Mesenchymal stem cell (in vitro differentiated cells and primary cell): Measurements from ENCODE around the gene RIPOR2.

Experiments used
- DNase-seq: peaks from one replicate; pipeline ENCODE4 v3.0.0-alpha.2; 2013
- H2AFZ ChIP-seq: one replicate; pipeline ENCODE4 v1.6.1; 2013; ENCODE audit warnings: low read depth, mild to moderate bottlenecking, control low read depth, inconsistent platforms, low read length, moderate library complexity
- H2AK5ac ChIP-seq: 2 replicates; pipeline ENCODE4 v1.6.1; 2013; ENCODE audit warnings: low read length, moderate library complexity, mild to moderate bottlenecking, inconsistent platforms; ENCODE audit not compliant: severe bottlenecking
- H2BK120ac ChIP-seq: one replicate; pipeline ENCODE4 v1.6.1; 2013; ENCODE audit warnings: low read depth, mild to moderate bottlenecking, inconsistent platforms, low read length, moderate library complexity
- H2BK12ac ChIP-seq, 2 experiments: one replicate each; pipeline ENCODE4 v1.6.1; 2013; ENCODE audit warnings: inconsistent platforms in 2 of 2, low read length in 2 of 2, mild to moderate bottlenecking in 2 of 2, moderate library complexity in 2 of 2, control low read depth in 1 of 2
- H2BK15ac ChIP-seq: one replicate; pipeline ENCODE4 v1.6.1; 2013; ENCODE audit warnings: mild to moderate bottlenecking, low read depth, inconsistent platforms; ENCODE audit not compliant: poor library complexity, severe bottlenecking
- H2BK5ac ChIP-seq: 2 replicates; pipeline ENCODE4 v1.6.1; 2013; ENCODE audit warnings: low read depth, mild to moderate bottlenecking, low read length, control low read depth, inconsistent platforms; ENCODE audit not compliant: poor library complexity, severe bottlenecking
- H3K14ac ChIP-seq, 2 experiments: one replicate each; pipeline ENCODE4 v1.6.1; 2013; ENCODE audit warnings: inconsistent platforms in 2 of 2, low read length in 2 of 2, control low read depth in 1 of 2, mild to moderate bottlenecking in 1 of 2, moderate library complexity in 1 of 2
- H3K18ac ChIP-seq, 2 experiments: one replicate each; pipeline ENCODE4 v1.6.1; 2013; ENCODE audit warnings: inconsistent platforms in 2 of 2, low read length in 2 of 2, control low read depth in 1 of 2, low read depth in 1 of 2, mild to moderate bottlenecking in 1 of 2
- H3K23ac ChIP-seq, 2 experiments: one replicate each; pipeline ENCODE4 v1.6.1; 2013; ENCODE audit warnings: inconsistent platforms in 2 of 2, low read length in 2 of 2, mild to moderate bottlenecking in 2 of 2, moderate library complexity in 2 of 2, control low read depth in 1 of 2
- H3K27ac ChIP-seq: 2 replicates; pipeline ENCODE4 v1.5.1; 2013; ENCODE audit warnings: mild to moderate bottlenecking, moderate library complexity, low read length, control low read depth, inconsistent platforms; ENCODE audit not compliant: poor library complexity, severe bottlenecking
- H3K27me3 ChIP-seq, 2 experiments: 2 replicates each; pipeline versions ENCODE4 v1.6.1 to v1.7.0; 2013; ENCODE audit warnings: low read length in 2 of 2, mild to moderate bottlenecking in 2 of 2, moderate library complexity in 2 of 2, control low read depth in 1 of 2, inconsistent platforms in 1 of 2; ENCODE audit not compliant: control insufficient read depth in 1 of 2, insufficient read depth in 1 of 2
- H3K36me3 ChIP-seq, 2 experiments: 2 replicates each; pipeline versions ENCODE4 v1.6.1 to v1.7.0; 2013; ENCODE audit warnings: low read length in 2 of 2, control low read depth in 1 of 2, inconsistent platforms in 1 of 2, low read depth in 1 of 2, mild to moderate bottlenecking in 1 of 2; ENCODE audit not compliant: insufficient read depth in 2 of 2, control insufficient read depth in 1 of 2
- H3K4ac ChIP-seq, 2 experiments: one replicate each; pipeline ENCODE4 v1.6.1; 2013; ENCODE audit warnings: inconsistent platforms in 2 of 2, low read length in 2 of 2, mild to moderate bottlenecking in 2 of 2, moderate library complexity in 2 of 2, control low read depth in 1 of 2, low read depth in 1 of 2
- H3K4me1 ChIP-seq: 2 replicates; pipeline ENCODE4 v1.6.1; 2013; ENCODE audit warnings: low read depth, low read length, control low read depth; ENCODE audit not compliant: control insufficient read depth, insufficient read depth
- H3K4me2 ChIP-seq: 2 replicates; pipeline ENCODE4 v1.6.1; 2013; ENCODE audit warnings: low read length, mild to moderate bottlenecking, inconsistent platforms; ENCODE audit not compliant: poor library complexity, severe bottlenecking
- H3K4me3 ChIP-seq, 2 experiments: 2 replicates each; pipeline versions ENCODE4 v1.5.1 to v1.7.0; 2013; ENCODE audit warnings: low read length in 2 of 2, mild to moderate bottlenecking in 2 of 2, control low read depth in 1 of 2, low read depth in 1 of 2; ENCODE audit not compliant: insufficient read depth in 1 of 2
- H3K79me1 ChIP-seq: replicated peaks from 2 replicates; pipeline ENCODE4 v1.6.1; 2013; ENCODE audit warnings: mild to moderate bottlenecking, control low read depth, low read length, inconsistent platforms; ENCODE audit not compliant: poor library complexity, severe bottlenecking
- H3K9ac ChIP-seq: 2 replicates; pipeline ENCODE4 v1.7.0; 2013; ENCODE audit warnings: mild to moderate bottlenecking, low read length, moderate library complexity
- H3K9me3 ChIP-seq: 2 replicates; pipeline ENCODE4 v1.7.0; 2013; ENCODE audit warnings: mild to moderate bottlenecking, low read length; ENCODE audit not compliant: control insufficient read depth
- H4K8ac ChIP-seq: one replicate; pipeline ENCODE4 v1.6.1; 2013; ENCODE audit warnings: inconsistent platforms, mild to moderate bottlenecking, low read length, moderate library complexity
- H4K91ac ChIP-seq: one replicate; pipeline ENCODE4 v1.6.1; 2013; ENCODE audit warnings: mild to moderate bottlenecking, low read length, inconsistent platforms
- WGBS: methylation state at CpG from one replicate; pipeline ENCODE4 v1.1.7; 2013; ENCODE audit warnings: mixed read lengths; 5-methylcytosine and 5-hydroxymethylcytosine counted together

Gene RIPOR2

GRCh38 chr6:24932832-24933231 is 2.9 kb downstream of the RIPOR2 start:
- no peaks in the 10 kb centered on the region for H3K79me1 ChIP-seq
- H3K23ac ChIP-seq = no peak overlapping the region
- H2AFZ ChIP-seq = no peak overlapping the region
- H3K9ac ChIP-seq = no peak overlapping the region
- no peak for DNase-seq
- no peak overlapping the region for H3K27ac ChIP-seq
- no peaks in the 10 kb centered on the region for H3K9me3 ChIP-seq
- H3K4me3 ChIP-seq = no peak overlapping the region
- H3K4me1 ChIP-seq = peaks cover 7% of the 10 kb centered on the region
- no peaks in the 10 kb centered on the region for H3K36me3 ChIP-seq
- H2BK15ac ChIP-seq = no peak overlapping the region
- H2BK120ac ChIP-seq = no peak overlapping the region
- H4K91ac ChIP-seq = no peak overlapping the region
- H3K18ac ChIP-seq = no peak overlapping the region
- H3K4me2 ChIP-seq = no peak overlapping the region
- H2BK5ac ChIP-seq = no peak overlapping the region
- H2BK12ac ChIP-seq = no peak overlapping the region
- H3K27me3 ChIP-seq = peaks cover 4 to 17% of the 10 kb centered on the region in 2 experiments
- no peak overlapping the region for H3K4ac ChIP-seq
- H2AK5ac ChIP-seq = no peak overlapping the region
- H3K14ac ChIP-seq = no peak overlapping the region
- H4K8ac ChIP-seq = no peak overlapping the region
- 60% methylated on average over 1 of the region's 3 CpGs for WGBS

GRCh38 chr6:24931718-24932691 is 3.8 kb downstream of the RIPOR2 start:
- Histone ChIP-seq H2BK15ac (no peak overlapping the region), H3K23ac (no peak overlapping the region), H2BK12ac (peak overlapping the region; percentile 31 to 49), H3K18ac (peak overlapping the region in 1 of 2 experiments; percentile 81), H3K4ac (no peak overlapping the region), H3K27me3 (peaks cover 2 to 9% of the 10 kb centered on the region in 2 experiments), H3K4me2 (no peak overlapping the region), H3K9me3 (no peaks in the 10 kb centered on the region), H2BK120ac (no peak overlapping the region), H3K4me3 (no peak overlapping the region), H2AFZ (no peak overlapping the region), H3K79me1 (no peaks in the 10 kb centered on the region), H3K4me1 (peaks cover 7% of the 10 kb centered on the region), H2BK5ac (no peak overlapping the region), H2AK5ac (no peak overlapping the region), H3K14ac (no peak overlapping the region), H4K8ac (no peak overlapping the region), H3K27ac (no peak overlapping the region), H3K9ac (no peak overlapping the region), H3K36me3 (no peaks in the 10 kb centered on the region), H4K91ac (no peak overlapping the region)
- WGBS = 52% methylated on average over 7 of the region's 7 CpGs
- DNase-seq = peak; percentile 83

- no peak overlapping the region for H2BK12ac ChIP-seq
- H3K9me3 ChIP-seq = no peaks in the 10 kb centered on the region
- no peak overlapping the region for H3K4me3 ChIP-seq
- H2BK120ac ChIP-seq = no peak overlapping the region
- H3K18ac ChIP-seq = peak overlapping the region in 1 of 2 experiments; percentile 68
- H2AFZ ChIP-seq = no peak overlapping the region
- H3K36me3 ChIP-seq = no peaks in the 10 kb centered on the region
- no peak overlapping the region for H2BK15ac ChIP-seq
- H2BK5ac ChIP-seq = no peak overlapping the region
- no peaks in the 10 kb centered on the region for H3K79me1 ChIP-seq
- H3K9ac ChIP-seq = no peak overlapping the region
- peaks cover 0 to 3% of the 10 kb centered on the region in 2 experiments for H3K27me3 ChIP-seq
- H3K23ac ChIP-seq = no peak overlapping the region
- DNase-seq = peak; percentile 35
- peaks cover 7% of the 10 kb centered on the region for H3K4me1 ChIP-seq
- H3K4ac ChIP-seq = no peak overlapping the region
- H3K4me2 ChIP-seq = no peak overlapping the region
- no peak overlapping the region for H4K91ac ChIP-seq
- H2AK5ac ChIP-seq = no peak overlapping the region
- no peak overlapping the region for H4K8ac ChIP-seq
- no peak overlapping the region for H3K27ac ChIP-seq
- no peak overlapping the region for H3K14ac ChIP-seq
Observed at GRCh38 chr6:24931296-24931695, 4.5 kb downstream of the RIPOR2 start.

- DNase-seq = peak; percentile 78
- Histone ChIP-seq H3K9ac (no peak overlapping the region), H4K8ac (no peak overlapping the region), H2BK120ac (peak overlapping the region; percentile 49), H3K4ac (no peak overlapping the region), H3K79me1 (no peaks in the 10 kb centered on the region), H3K18ac (peak overlapping the region; percentile 33 to 66), H3K23ac (no peak overlapping the region), H3K27me3 (peaks cover 0 to 3% of the 10 kb centered on the region in 2 experiments), H2BK12ac (no peak overlapping the region), H2AK5ac (no peak overlapping the region), H4K91ac (no peak overlapping the region), H3K4me1 (peaks cover 4% of the 10 kb centered on the region), H3K36me3 (no peaks in the 10 kb centered on the region), H3K9me3 (no peaks in the 10 kb centered on the region), H2BK5ac (peak overlapping the region; percentile 44), H2AFZ (no peak overlapping the region), H3K4me2 (no peak overlapping the region), H2BK15ac (no peak overlapping the region), H3K4me3 (peak overlapping the region in 1 of 2 experiments; percentile 27), H3K27ac (no peak overlapping the region), H3K14ac (no peak overlapping the region)
- 17% methylated on average over 1 of the region's 2 CpGs for WGBS
Observed at GRCh38 chr6:24930431-24930871, 5.3 kb downstream of the RIPOR2 start.
